ENCODE results near the gene GNPAT.

DNA sequence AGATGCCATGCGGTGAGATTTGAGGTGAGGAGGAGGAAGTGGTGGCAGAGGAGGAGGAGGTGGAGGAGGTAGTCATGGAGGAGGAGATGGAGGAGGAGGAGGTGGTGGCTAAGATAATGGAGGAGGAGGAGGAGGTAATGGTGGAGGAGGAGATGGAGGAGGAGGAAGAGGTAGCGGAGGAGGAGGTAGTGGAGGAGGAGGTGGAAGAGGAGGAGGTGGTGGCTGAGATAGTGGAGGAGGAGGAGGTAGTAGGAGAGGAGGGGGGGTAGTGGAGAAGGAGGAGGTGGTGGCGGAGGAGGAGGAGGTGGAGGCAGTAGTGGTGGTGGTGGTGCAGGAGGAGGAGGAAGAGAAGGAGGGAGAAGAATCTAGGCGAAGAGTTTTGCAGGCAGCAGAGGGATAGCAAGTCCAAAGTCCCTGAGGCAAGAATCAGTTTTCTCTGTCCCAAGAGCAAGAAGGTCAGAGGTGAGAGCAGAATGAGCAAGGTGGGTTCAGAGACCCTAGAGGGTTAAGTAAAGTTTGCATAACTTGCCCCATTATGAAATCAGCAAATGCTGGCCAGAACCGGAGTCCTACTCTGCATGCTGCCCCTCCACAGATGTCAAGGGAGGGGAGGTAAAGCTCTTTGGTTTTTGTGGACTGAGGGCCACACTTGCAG lies 38.9 kb upstream of the GNPAT start:
- TF ChIP-seq, protein P1, sequence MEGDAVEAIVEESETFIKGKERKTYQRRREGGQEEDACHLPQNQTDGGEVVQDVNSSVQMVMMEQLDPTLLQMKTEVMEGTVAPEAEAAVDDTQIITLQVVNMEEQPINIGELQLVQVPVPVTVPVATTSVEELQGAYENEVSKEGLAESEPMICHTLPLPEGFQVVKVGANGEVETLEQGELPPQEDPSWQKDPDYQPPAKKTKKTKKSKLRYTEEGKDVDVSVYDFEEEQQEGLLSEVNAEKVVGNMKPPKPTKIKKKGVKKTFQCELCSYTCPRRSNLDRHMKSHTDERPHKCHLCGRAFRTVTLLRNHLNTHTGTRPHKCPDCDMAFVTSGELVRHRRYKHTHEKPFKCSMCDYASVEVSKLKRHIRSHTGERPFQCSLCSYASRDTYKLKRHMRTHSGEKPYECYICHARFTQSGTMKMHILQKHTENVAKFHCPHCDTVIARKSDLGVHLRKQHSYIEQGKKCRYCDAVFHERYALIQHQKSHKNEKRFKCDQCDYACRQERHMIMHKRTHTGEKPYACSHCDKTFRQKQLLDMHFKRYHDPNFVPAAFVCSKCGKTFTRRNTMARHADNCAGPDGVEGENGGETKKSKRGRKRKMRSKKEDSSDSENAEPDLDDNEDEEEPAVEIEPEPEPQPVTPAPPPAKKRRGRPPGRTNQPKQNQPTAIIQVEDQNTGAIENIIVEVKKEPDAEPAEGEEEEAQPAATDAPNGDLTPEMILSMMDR (IDR thresholded peaks at IDR 0.05; ENCODE audit: insufficient read depth, low read depth, low read length) = no peak
- TF ChIP-seq EZH2 (IDR thresholded peaks at IDR 0.05; ENCODE audit: insufficient read depth, low read length) = no peak
